ENCODE results near the gene TAF15. TPM values are rescaled to one million over a fixed set of nuclear protein-coding genes. Genes with fewer than 3 reads are reported as not detected.

TAF15 gene
- total and polyA plus RNA-seq, 10 of the 15 experiments (the other 5 are each of a cell fraction or from before 2014, with no cell fraction given) = 9.5 to 259 (median 40.4) TPM

DNA sequence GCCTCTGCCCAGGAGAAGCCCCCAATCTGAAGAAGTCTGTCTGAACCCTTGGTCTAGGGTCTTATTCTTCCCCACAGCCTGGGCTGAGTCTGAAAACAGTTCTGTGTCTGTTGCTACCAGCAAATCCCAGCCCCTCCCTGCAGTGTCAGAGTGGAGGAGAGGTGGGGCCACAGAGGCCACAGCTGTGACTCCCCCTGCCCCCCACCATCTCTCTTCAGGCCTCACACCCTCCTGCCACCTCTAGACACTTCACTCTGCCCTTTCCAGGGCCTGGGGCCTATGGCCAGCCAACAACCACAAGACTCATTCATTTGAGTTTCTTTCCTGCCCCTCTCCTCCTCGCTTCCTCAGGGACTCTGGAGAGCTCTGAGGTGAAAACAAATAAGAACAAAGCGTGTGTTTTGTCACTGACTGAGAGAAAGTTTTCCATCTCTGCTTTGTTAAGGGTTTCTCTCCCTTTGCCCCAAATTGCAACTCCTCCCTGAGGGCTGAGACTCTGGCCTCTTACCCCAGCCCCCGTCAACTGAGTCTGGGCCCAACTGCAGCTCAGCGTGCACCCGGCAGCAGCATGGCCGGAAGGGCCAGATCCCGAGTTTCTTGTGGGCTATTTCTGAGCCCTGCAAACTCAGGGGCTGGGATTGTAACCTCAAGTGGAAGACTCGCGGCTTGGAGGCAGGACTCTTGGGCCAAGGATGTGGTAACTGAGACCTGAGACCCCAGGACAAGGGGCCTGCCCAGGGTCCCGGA lies 35.4 kb upstream of the TAF15 start:
- Histone ChIP-seq H3K27ac (ENCODE audit: control insufficient read depth, insufficient read depth) (no peak overlapping the region), H3K9me3 (replicated peaks; ENCODE audit: control insufficient read depth, insufficient read depth, low read length) (no peaks in the 10 kb centered on the region), H4K20me1 (ENCODE audit: control insufficient read depth, insufficient read depth) (no peaks in the 10 kb centered on the region), H3K27me3 (replicated peaks in 1 of 2; ENCODE audit: control insufficient read depth in 2 of 2, insufficient read depth in 2 of 2, low read length in 1 of 2) (peaks cover 5 to 6% of the 10 kb centered on the region in 2 experiments), H3K79me2 (ENCODE audit: control insufficient read depth, insufficient read depth, low read length) (no peaks in the 10 kb centered on the region), H3K4me2 (ENCODE audit: control insufficient read depth, insufficient read depth) (no peak overlapping the region), H3K36me3 (ENCODE audit: control insufficient read depth in 2 of 2, insufficient read depth in 2 of 2, low read length in 1 of 2) (no peaks in the 10 kb centered on the region), H3K4me1 (ENCODE audit: control insufficient read depth, insufficient read depth, low read length) (no peaks in the 10 kb centered on the region), H3K4me3 (no peak overlapping the region), H3K9ac (ENCODE audit: control insufficient read depth, insufficient read depth, low read length) (no peak overlapping the region), H2AFZ (ENCODE audit: control insufficient read depth, low read depth, low read length) (no peak overlapping the region)
- BruUV-seq (replicated peaks) = no TSS peak
- intact Hi-C loops (cut with micrococcal nuclease; ENCODE audit: unreplicated experiment) (no loop called here), in situ Hi-C loops (cut with MboI) (no loop called here)
- ChIA-PET SMC1A (ENCODE audit: uncharacterized antibody, unreplicated experiment) (no interaction called here), CTCF (interaction anchor here (1.5 kb wide), 1 partner anchor 31 kb away, joined by 3 read pairs; no protein-coding TSS in a partner anchor), POLR2A (no interaction called here), RAD21 (ENCODE audit: unreplicated experiment) (no interaction called here)
- DNase-seq (ENCODE audit: low read depth, low spot score) (no peak), ATAC-seq (no peak), FAIRE-seq (no peak)
- WGBS (ENCODE audit: insufficient coverage, insufficient replicate concordance, low lambda C conversion rate, missing lambda C conversion rate) = 18% methylated on average over 10 of the region's 10 CpGs
- TF ChIP-seq JUND (IDR thresholded peaks at IDR 0.05; ENCODE audit: low read depth, low read length) (no peak), SUPT20H (IDR thresholded peaks at IDR 0.05; ENCODE audit: borderline replicate concordance, control insufficient read depth, low read depth, low read length) (no peak), CREB1 (IDR thresholded peaks at IDR 0.05; ENCODE audit: low read depth) (no peak), SMAD1 (IDR thresholded peaks at IDR 0.05; ENCODE audit: low read depth, partially characterized antibody) (no peak), MYC (IDR thresholded peaks at IDR 0.05; ENCODE audit: insufficient read depth, insufficient read length, insufficient replicate concordance, low read length, severe bottlenecking) (no peak), ASH2L (IDR thresholded peaks at IDR 0.05; ENCODE audit: borderline replicate concordance, low read depth) (no peak), PAX5 (IDR thresholded peaks at IDR 0.05; ENCODE audit: borderline replicate concordance, low read depth, low read length) (no peak), KAT2A (conservative IDR thresholded peaks at IDR 0.05; ENCODE audit: control insufficient read depth, low read depth, low read length) (no peak), EGR1 (IDR thresholded peaks at IDR 0.05; ENCODE audit: borderline replicate concordance in 1 of 2, low read depth in 2 of 2, low read length in 2 of 2) (no peak), KDM1A (IDR thresholded peaks at IDR 0.05; ENCODE audit: borderline replicate concordance) (no peak)
- TF ChIP-seq, protein P1, sequence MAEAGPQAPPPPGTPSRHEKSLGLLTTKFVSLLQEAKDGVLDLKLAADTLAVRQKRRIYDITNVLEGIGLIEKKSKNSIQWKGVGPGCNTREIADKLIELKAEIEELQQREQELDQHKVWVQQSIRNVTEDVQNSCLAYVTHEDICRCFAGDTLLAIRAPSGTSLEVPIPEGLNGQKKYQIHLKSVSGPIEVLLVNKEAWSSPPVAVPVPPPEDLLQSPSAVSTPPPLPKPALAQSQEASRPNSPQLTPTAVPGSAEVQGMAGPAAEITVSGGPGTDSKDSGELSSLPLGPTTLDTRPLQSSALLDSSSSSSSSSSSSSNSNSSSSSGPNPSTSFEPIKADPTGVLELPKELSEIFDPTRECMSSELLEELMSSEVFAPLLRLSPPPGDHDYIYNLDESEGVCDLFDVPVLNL (IDR thresholded peaks at IDR 0.05; ENCODE audit: low read depth, low read length) = no peak
- TF ChIP-seq, protein P2, sequence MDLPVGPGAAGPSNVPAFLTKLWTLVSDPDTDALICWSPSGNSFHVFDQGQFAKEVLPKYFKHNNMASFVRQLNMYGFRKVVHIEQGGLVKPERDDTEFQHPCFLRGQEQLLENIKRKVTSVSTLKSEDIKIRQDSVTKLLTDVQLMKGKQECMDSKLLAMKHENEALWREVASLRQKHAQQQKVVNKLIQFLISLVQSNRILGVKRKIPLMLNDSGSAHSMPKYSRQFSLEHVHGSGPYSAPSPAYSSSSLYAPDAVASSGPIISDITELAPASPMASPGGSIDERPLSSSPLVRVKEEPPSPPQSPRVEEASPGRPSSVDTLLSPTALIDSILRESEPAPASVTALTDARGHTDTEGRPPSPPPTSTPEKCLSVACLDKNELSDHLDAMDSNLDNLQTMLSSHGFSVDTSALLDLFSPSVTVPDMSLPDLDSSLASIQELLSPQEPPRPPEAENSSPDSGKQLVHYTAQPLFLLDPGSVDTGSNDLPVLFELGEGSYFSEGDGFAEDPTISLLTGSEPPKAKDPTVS (IDR thresholded peaks at IDR 0.05; ENCODE audit: low read depth, low read length) = no peak
- TF ChIP-seq, protein P3, sequence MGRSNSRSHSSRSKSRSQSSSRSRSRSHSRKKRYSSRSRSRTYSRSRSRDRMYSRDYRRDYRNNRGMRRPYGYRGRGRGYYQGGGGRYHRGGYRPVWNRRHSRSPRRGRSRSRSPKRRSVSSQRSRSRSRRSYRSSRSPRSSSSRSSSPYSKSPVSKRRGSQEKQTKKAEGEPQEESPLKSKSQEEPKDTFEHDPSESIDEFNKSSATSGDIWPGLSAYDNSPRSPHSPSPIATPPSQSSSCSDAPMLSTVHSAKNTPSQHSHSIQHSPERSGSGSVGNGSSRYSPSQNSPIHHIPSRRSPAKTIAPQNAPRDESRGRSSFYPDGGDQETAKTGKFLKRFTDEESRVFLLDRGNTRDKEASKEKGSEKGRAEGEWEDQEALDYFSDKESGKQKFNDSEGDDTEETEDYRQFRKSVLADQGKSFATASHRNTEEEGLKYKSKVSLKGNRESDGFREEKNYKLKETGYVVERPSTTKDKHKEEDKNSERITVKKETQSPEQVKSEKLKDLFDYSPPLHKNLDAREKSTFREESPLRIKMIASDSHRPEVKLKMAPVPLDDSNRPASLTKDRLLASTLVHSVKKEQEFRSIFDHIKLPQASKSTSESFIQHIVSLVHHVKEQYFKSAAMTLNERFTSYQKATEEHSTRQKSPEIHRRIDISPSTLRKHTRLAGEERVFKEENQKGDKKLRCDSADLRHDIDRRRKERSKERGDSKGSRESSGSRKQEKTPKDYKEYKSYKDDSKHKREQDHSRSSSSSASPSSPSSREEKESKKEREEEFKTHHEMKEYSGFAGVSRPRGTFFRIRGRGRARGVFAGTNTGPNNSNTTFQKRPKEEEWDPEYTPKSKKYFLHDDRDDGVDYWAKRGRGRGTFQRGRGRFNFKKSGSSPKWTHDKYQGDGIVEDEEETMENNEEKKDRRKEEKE (IDR thresholded peaks at IDR 0.05) = no peak
- TF ChIP-seq, protein P4, sequence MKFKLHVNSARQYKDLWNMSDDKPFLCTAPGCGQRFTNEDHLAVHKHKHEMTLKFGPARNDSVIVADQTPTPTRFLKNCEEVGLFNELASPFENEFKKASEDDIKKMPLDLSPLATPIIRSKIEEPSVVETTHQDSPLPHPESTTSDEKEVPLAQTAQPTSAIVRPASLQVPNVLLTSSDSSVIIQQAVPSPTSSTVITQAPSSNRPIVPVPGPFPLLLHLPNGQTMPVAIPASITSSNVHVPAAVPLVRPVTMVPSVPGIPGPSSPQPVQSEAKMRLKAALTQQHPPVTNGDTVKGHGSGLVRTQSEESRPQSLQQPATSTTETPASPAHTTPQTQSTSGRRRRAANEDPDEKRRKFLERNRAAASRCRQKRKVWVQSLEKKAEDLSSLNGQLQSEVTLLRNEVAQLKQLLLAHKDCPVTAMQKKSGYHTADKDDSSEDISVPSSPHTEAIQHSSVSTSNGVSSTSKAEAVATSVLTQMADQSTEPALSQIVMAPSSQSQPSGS (IDR thresholded peaks at IDR 0.05; ENCODE audit: low read length) = no peak
- TF ChIP-seq, protein P5, sequence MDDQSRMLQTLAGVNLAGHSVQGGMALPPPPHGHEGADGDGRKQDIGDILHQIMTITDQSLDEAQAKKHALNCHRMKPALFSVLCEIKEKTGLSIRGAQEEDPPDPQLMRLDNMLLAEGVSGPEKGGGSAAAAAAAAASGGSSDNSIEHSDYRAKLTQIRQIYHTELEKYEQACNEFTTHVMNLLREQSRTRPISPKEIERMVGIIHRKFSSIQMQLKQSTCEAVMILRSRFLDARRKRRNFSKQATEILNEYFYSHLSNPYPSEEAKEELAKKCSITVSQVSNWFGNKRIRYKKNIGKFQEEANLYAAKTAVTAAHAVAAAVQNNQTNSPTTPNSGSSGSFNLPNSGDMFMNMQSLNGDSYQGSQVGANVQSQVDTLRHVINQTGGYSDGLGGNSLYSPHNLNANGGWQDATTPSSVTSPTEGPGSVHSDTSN (IDR thresholded peaks at IDR 0.05; ENCODE audit: insufficient replicate concordance, low read depth, low read length) = no peak

Data from GM12878 (cell line).